ENCODE data around the gene PRR23C. TPM values are rescaled to one million over a fixed set of nuclear protein-coding genes. Genes with fewer than 3 reads are reported as not detected.

Gene PRR23C
- total RNA-seq, 1 donor from 2014 or later = not detected

- H3K4me1 Mint-ChIP-seq = no peaks in the 10 kb centered on the region
- no peaks in the 10 kb centered on the region for H3K36me3 Mint-ChIP-seq (ENCODE audit: low read depth)
- H3K4me3 Mint-ChIP-seq = no peak overlapping the region
- intact Hi-C loops (cut with micrococcal nuclease) = no loop called here
- H3K27ac Mint-ChIP-seq = no peak overlapping the region
- H3K9me3 Mint-ChIP-seq = no peaks in the 10 kb centered on the region
- no peaks in the 10 kb centered on the region for H3K27me3 Mint-ChIP-seq
- DNase-seq = no peak
These were observed 19.7 kb downstream of the PRR23C start for GRCh38 chr3:139024968-139025367.

GRCh38 chr3:139020868-139021234 is 23.8 kb downstream of the PRR23C start, which contains the start of gene PRR23B:
Gene PRR23B, minus strand, starts transcription at chr3:139020926. Its CDS starts 265 bp downstream, at chr3:139020661.
- Mint-ChIP-seq H3K4me1 (no peaks in the 10 kb centered on the region), H3K36me3 (ENCODE audit: low read depth) (no peaks in the 10 kb centered on the region), H3K4me3 (no peak within 1 kb of the TSS), H3K27me3 (no peaks in the 10 kb centered on the region), H3K9me3 (peaks cover 6% of the 10 kb centered on the region), H3K27ac (no peak within 1 kb of the TSS)
- intact Hi-C loops (cut with micrococcal nuclease) = no loop called here
- DNase-seq = no peak

- no peak overlapping the region for H3K27ac Mint-ChIP-seq
- peaks cover 6% of the 10 kb centered on the region for H3K9me3 Mint-ChIP-seq
- intact Hi-C loops (cut with micrococcal nuclease) = no loop called here
- H3K36me3 Mint-ChIP-seq (ENCODE audit: low read depth) = no peaks in the 10 kb centered on the region
- H3K27me3 Mint-ChIP-seq = no peaks in the 10 kb centered on the region
- DNase-seq = no peak
- H3K4me3 Mint-ChIP-seq = no peak overlapping the region
- H3K4me1 Mint-ChIP-seq = no peaks in the 10 kb centered on the region
These were observed 24.4 kb downstream of the PRR23C start for GRCh38 chr3:139020036-139020867.

GRCh38 chr3:139016430-139017048 is 28.2 kb downstream of the PRR23C start:
- no peaks in the 10 kb centered on the region for H3K27me3 Mint-ChIP-seq
- no peaks in the 10 kb centered on the region for H3K36me3 Mint-ChIP-seq (ENCODE audit: low read depth)
- H3K27ac Mint-ChIP-seq = no peak overlapping the region
- no peaks in the 10 kb centered on the region for H3K4me1 Mint-ChIP-seq
- peaks cover 10% of the 10 kb centered on the region for H3K9me3 Mint-ChIP-seq
- DNase-seq = no peak
- intact Hi-C loops (cut with micrococcal nuclease) = no loop called here
- no peak overlapping the region for H3K4me3 Mint-ChIP-seq

GRCh38 chr3:139006051-139006716 is 38.5 kb downstream of the PRR23C start, which contains the start of gene PRR23A:
Gene PRR23A, minus strand, starts transcription at chr3:139006268. Its CDS starts 0 bp downstream, at chr3:139006268.
- no peaks in the 10 kb centered on the region for H3K4me1 Mint-ChIP-seq

GRCh38 chr3:139005356-139005993 is 39.2 kb downstream of the PRR23C start:
- H3K4me1 Mint-ChIP-seq = no peaks in the 10 kb centered on the region
- H3K36me3 Mint-ChIP-seq (ENCODE audit: low read depth) = no peaks in the 10 kb centered on the region
- no peak overlapping the region for H3K27ac Mint-ChIP-seq
- no peak for DNase-seq
- intact Hi-C loops (cut with micrococcal nuclease) = no loop called here
- no peaks in the 10 kb centered on the region for H3K27me3 Mint-ChIP-seq
- no peak overlapping the region for H3K4me3 Mint-ChIP-seq
- H3K9me3 Mint-ChIP-seq = peaks cover 17% of the 10 kb centered on the region

More at GRCh38 chr3:139006051-139006716, 38.5 kb downstream of the PRR23C start, which contains the start of gene PRR23A:
- intact Hi-C loops (cut with micrococcal nuclease) = no loop called here
- Mint-ChIP-seq H3K36me3 (ENCODE audit: low read depth) (no peaks in the 10 kb centered on the region), H3K9me3 (peaks cover 12% of the 10 kb centered on the region), H3K4me3 (no peak within 1 kb of the TSS), H3K27ac (no peak within 1 kb of the TSS), H3K27me3 (no peaks in the 10 kb centered on the region)
- DNase-seq = no peak

GRCh38 chr3:138995706-138996105 is 49.0 kb downstream of the PRR23C start:
- Mint-ChIP-seq H3K27ac (no peak overlapping the region), H3K4me3 (no peak overlapping the region), H3K27me3 (peaks cover 14% of the 10 kb centered on the region), H3K36me3 (ENCODE audit: low read depth) (no peaks in the 10 kb centered on the region), H3K9me3 (peaks cover under 1% of the 10 kb centered on the region), H3K4me1 (no peaks in the 10 kb centered on the region)
- intact Hi-C loops (cut with micrococcal nuclease) = no loop called here
- no peak for DNase-seq

Other genes starting within 250 kb of the PRR23C start
- gene PIK3CB, start 210.0 kb downstream of the PRR23C start, total RNA-seq = 17.6 and 18.1 TPM in 2 replicates
- gene FOXL2, start 97.8 kb downstream of the PRR23C start, total RNA-seq = not detected in 2 replicates
- gene FOXL2NB, start 97.7 kb downstream of the PRR23C start, total RNA-seq = not detected in 2 replicates
- not detected in 2 replicates for gene PRR23A, start 38.6 kb downstream of the PRR23C start, total RNA-seq
- gene PRR23B, start 24.0 kb downstream of the PRR23C start, total RNA-seq = not detected in 2 replicates